RWPE1 (cell line): ENCODE results near the gene ADCY1.

ENCODE experiments used
- CTCF ChIA-PET: fragments of 350-600 bp; sonication (Branson Sonifier 250); formaldehyde crosslinking; extraction: SDS; loops from one replicate; lab custom pipeline; 2021; lab: Yijun Ruan, JAX
- POLR2A ChIA-PET: fragments of 400-600 bp; formaldehyde crosslinking; extraction: SDS; loops from one replicate; lab custom pipeline; 2020; ENCODE audit warnings: antibody characterized with exemption; ENCODE audit not compliant: low non-redundant PET; lab: Yijun Ruan, JAX
- DNase-seq: peaks from one replicate; pipeline ENCODE4 v3.0.0; 2012; ENCODE audit warnings: low spot score
- H3K27ac ChIP-seq: fragments of 450-650 bp; 2 replicates; pipeline ENCODE4 v1.5.1; 2017
- CTCF ChIP-seq: fragments of 450-650 bp; conservative IDR thresholded peaks from 2 replicates; pipeline ENCODE4 v1.5.1; 2017; ENCODE audit warnings: low read depth, mild to moderate bottlenecking

ADCY1 gene

GRCh38 chr7:45663965-45664633 lies 89.9 kb downstream of the ADCY1 start:
- H3K27ac ChIP-seq = no peak overlapping the region
- ChIA-PET POLR2A (no interaction called here), CTCF (interaction anchor here (0.5 to 1.7 kb wide), 8 partner anchors 11 to 503 kb away, joined by 3 to 7 read pairs (median 4); no protein-coding TSS in a partner anchor)
- DNase-seq = no peak
- no peak for TF ChIP-seq CTCF

- ChIA-PET POLR2A (no interaction called here), CTCF (no interaction called here)
- no peak for DNase-seq
- TF ChIP-seq CTCF = no peak
- H3K27ac ChIP-seq = no peak overlapping the region
Measured at GRCh38 chr7:45665172-45665571, 91.0 kb downstream of the ADCY1 start.

- CTCF ChIA-PET = no interaction called here
- H3K27ac ChIP-seq = no peak overlapping the region
- POLR2A ChIA-PET = no interaction called here
- TF ChIP-seq CTCF = no peak
- DNase-seq = no peak
Measured at GRCh38 chr7:45670227-45670626, 96.1 kb downstream of the ADCY1 start.

GRCh38 chr7:45670717-45671116 lies 96.5 kb downstream of the ADCY1 start:
- POLR2A ChIA-PET = no interaction called here
- TF ChIP-seq CTCF = no peak
- no peak overlapping the region for H3K27ac ChIP-seq
- DNase-seq = no peak
- CTCF ChIA-PET = no interaction called here

GRCh38 chr7:45677311-45677900 lies 103.2 kb downstream of the ADCY1 start:
- POLR2A ChIA-PET = no interaction called here
- no peak for TF ChIP-seq CTCF
- H3K27ac ChIP-seq = no peak overlapping the region
- CTCF ChIA-PET = no interaction called here
- no peak for DNase-seq

- no peak for DNase-seq
- no peak overlapping the region for H3K27ac ChIP-seq
- CTCF ChIA-PET = interaction anchor here (0.7 kb wide), 1 partner anchor 37 kb away, joined by 3 read pairs; no protein-coding TSS in a partner anchor
- no peak for TF ChIP-seq CTCF
- POLR2A ChIA-PET = no interaction called here
Measured at GRCh38 chr7:45679516-45679915, 105.3 kb downstream of the ADCY1 start.
